ENCODE results near the gene COX19.

- TF ChIP-seq CTCF (optimal IDR thresholded peaks at IDR 0.05 in 1 of 3, IDR thresholded peaks at IDR 0.05 in 1 of 3, conservative IDR thresholded peaks at IDR 0.05 in 1 of 3; ENCODE audit: extremely low read depth in 1 of 3, insufficient read depth in 2 of 3, low read length in 3 of 3) (no peak), EZH2 (IDR thresholded peaks at IDR 0.05; ENCODE audit: low read length) (no peak)
Measured at GRCh38 chr7:1021366-1021765, 46.0 kb upstream of the COX19 start.

All from keratinocyte (primary cell).